Measurements from ENCODE around the gene GPR27.

DNA sequence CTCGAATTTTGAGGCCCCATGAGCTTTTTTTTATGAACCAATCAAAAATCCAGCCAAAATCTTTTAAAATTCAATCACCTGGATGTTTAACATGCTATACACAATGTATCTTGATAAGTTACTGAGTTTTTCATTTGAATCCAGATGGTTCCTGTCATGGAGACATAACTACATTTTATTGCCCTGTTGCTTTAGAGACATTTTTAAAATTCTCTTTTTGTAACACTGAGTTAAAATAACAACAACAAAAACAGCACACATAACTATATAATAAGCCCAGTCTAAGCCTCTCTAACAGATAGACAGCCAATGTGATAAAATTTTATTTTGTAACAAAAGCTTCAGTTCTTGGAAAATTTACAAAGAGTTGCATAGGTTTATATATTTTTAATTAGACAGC, 29.5 kb downstream of the GPR27 start:
- TF ChIP-seq SUZ12 (IDR thresholded peaks at IDR 0.05) (no peak), TARDBP (IDR thresholded peaks at IDR 0.05) (no peak), FOXK2 (IDR thresholded peaks at IDR 0.05) (no peak), FOXA1 (IDR thresholded peaks at IDR 0.05) (no peak), BHLHE40 (IDR thresholded peaks at IDR 0.05; ENCODE audit: borderline replicate concordance) (no peak), L3MBTL2 (conservative IDR thresholded peaks at IDR 0.05) (no peak), ZNF384 (IDR thresholded peaks at IDR 0.05) (no peak), FOXM1 (IDR thresholded peaks at IDR 0.05; ENCODE audit: borderline replicate concordance) (no peak), SP1 (IDR thresholded peaks at IDR 0.05) (no peak), ELF4 (IDR thresholded peaks at IDR 0.05) (no peak)
- TF ChIP-seq, protein P1, sequence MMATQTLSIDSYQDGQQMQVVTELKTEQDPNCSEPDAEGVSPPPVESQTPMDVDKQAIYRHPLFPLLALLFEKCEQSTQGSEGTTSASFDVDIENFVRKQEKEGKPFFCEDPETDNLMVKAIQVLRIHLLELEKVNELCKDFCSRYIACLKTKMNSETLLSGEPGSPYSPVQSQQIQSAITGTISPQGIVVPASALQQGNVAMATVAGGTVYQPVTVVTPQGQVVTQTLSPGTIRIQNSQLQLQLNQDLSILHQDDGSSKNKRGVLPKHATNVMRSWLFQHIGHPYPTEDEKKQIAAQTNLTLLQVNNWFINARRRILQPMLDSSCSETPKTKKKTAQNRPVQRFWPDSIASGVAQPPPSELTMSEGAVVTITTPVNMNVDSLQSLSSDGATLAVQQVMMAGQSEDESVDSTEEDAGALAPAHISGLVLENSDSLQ (IDR thresholded peaks at IDR 0.05), result no peak

Measured in HEK293T (cell line).